GM12878 (cell line): Measurements from ENCODE around the gene HES7. TPM values are rescaled to one million over a fixed set of nuclear protein-coding genes. Genes with fewer than 3 reads are reported as not detected.

Source experiments
- BACH1 ChIP-seq: fragments of 450-650 bp; IDR thresholded peaks from 2 replicates; pipeline ENCODE4 v1.6.1; 2017; ENCODE audit warnings: mild to moderate bottlenecking, borderline replicate concordance
- CTCF ChIP-seq, 3 experiments: IDR thresholded peaks in 2 of 3; conservative IDR thresholded peaks in 1 of 3; 2 replicates each; pipeline ENCODE4 v1.5.1; 2011; ENCODE audit warnings: low read depth in 3 of 3, low read length in 3 of 3, mild to moderate bottlenecking in 3 of 3, control low read depth in 2 of 3, moderate library complexity in 2 of 3, inconsistent platforms in 1 of 3, mixed read lengths in 1 of 3; ENCODE audit not compliant: control insufficient read depth in 2 of 3, insufficient read depth in 1 of 3; ENCODE audit errors: extremely low read depth in 1 of 3
- EED ChIP-seq: sonication (generic); IDR thresholded peaks from 2 replicates; pipeline ENCODE4 v1.6.1; 2016; ENCODE audit warnings: antibody characterized with exemption, low read depth
- GATAD2B ChIP-seq: fragments of 450-650 bp; conservative IDR thresholded peaks from 2 replicates; pipeline ENCODE4 v1.6.1; 2017; ENCODE audit warnings: low read depth, mild to moderate bottlenecking, moderate library complexity
- HDAC2 ChIP-seq: fragments of 200-600 bp; sonication (generic); IDR thresholded peaks from 2 replicates; pipeline ENCODE4 v1.6.1; 2017
- HDGF ChIP-seq: fragments of 450-650 bp; IDR thresholded peaks from 2 replicates; pipeline ENCODE4 v1.6.1; 2016; ENCODE audit warnings: antibody characterized with exemption
- IKZF1 ChIP-seq: fragments of 450-650 bp; conservative IDR thresholded peaks from 2 replicates; pipeline ENCODE4 v1.6.1; 2017; ENCODE audit warnings: antibody characterized with exemption, mild to moderate bottlenecking
- MTA2 ChIP-seq: fragments of 450-650 bp; IDR thresholded peaks from 2 replicates; pipeline ENCODE4 v1.6.1; 2016; ENCODE audit warnings: low read depth, mild to moderate bottlenecking, moderate library complexity
- NKRF ChIP-seq: fragments of 450-650 bp; conservative IDR thresholded peaks from 2 replicates; pipeline ENCODE4 v1.6.1; 2017; ENCODE audit warnings: mild to moderate bottlenecking, moderate library complexity
- PAX5 ChIP-seq: IDR thresholded peaks from 2 replicates; pipeline ENCODE4 v1.6.1; 2011; ENCODE audit warnings: low read depth, low read length, borderline replicate concordance
- PKNOX1 ChIP-seq: fragments of 450-650 bp; IDR thresholded peaks from 2 replicates; pipeline ENCODE4 v1.6.1; 2016; ENCODE audit warnings: mild to moderate bottlenecking
- PML ChIP-seq: IDR thresholded peaks from 2 replicates; pipeline ENCODE4 v1.6.1; 2012; ENCODE audit warnings: low read length, inconsistent platforms
- POU2F2 ChIP-seq: IDR thresholded peaks from 3 replicates; pipeline ENCODE4 v1.6.1; 2011; ENCODE audit warnings: low read depth, mild to moderate bottlenecking, low read length, borderline replicate concordance
- RELA ChIP-seq: fragments of 450-650 bp; IDR thresholded peaks from 2 replicates; pipeline ENCODE4 v1.8.0; 2014; ENCODE audit warnings: borderline replicate concordance; ENCODE audit not compliant: partially characterized antibody
- RFX5 ChIP-seq: IDR thresholded peaks from 2 replicates; pipeline ENCODE4 v1.6.1; 2011; ENCODE audit warnings: low read depth, low read length, improper control_type of control experiment
- ZBTB11 ChIP-seq: fragments of 450-650 bp; formaldehyde crosslinking; IDR thresholded peaks from 2 replicates; pipeline ENCODE4 v1.5.0; 2022; ENCODE audit warnings: mild to moderate bottlenecking, missing genetic modification characterization
- ZBTB33 ChIP-seq: fragments of 450-650 bp; IDR thresholded peaks from 2 replicates; pipeline ENCODE4 v1.6.1; 2017; ENCODE audit warnings: mild to moderate bottlenecking
- polyA plus RNA-seq, 11 experiments: library from polyadenylated mRNA; depleted of rRNA in 4 of 11; unstranded in 6 of 11; stranded (reverse) in 5 of 11; fragments of >200 nt; fragmentation: Nextera tagmentation in 4 of 11; fragmentation: Illumina TruSeq in 1 of 11; extraction: Ambion mirVana in 4 of 11; extraction: Trizol in 1 of 11; gene quantifications; 1 replicate in 1 of 11; 2 replicates in 10 of 11; pipeline versions ENCODE4 v1.2.1 to v1.2.3, GENCODE V29; 2011 to 2016; ENCODE audit warnings: inconsistent platforms in 2 of 11, missing spikeins in 2 of 11, low read depth in 1 of 11
- total RNA-seq, 4 experiments: library from RNA; depleted of rRNA in 3 of 4; stranded (reverse); fragments of >200 nt in 3 of 4; fragmentation: Illumina TruSeq in 1 of 4; extraction: Trizol in 1 of 4; gene quantifications; 2 replicates each; pipeline versions ENCODE4 v1.2.1 to v1.2.3, GENCODE V29; 2013 to 2021

HES7 gene
- total and polyA plus RNA-seq, 10 of the 15 experiments (the other 5 are each of a cell fraction or from before 2014, with no cell fraction given): 0.07 to 1.3 (median 0.63) TPM; not detected in 4

- TF ChIP-seq CTCF (IDR thresholded peaks at IDR 0.05 in 2 of 3, conservative IDR thresholded peaks at IDR 0.05 in 1 of 3; ENCODE audit: control insufficient read depth in 2 of 3, extremely low read depth in 1 of 3, insufficient read depth in 1 of 3, low read depth in 3 of 3, low read length in 3 of 3): peak; percentile 82 to 87 (median 84)
- peak; percentile 5 for TF ChIP-seq RELA
- TF ChIP-seq HDGF: 0 out of 2 replicates have a peak, but pooled peaks have one; percentile 57
- peak; percentile 29; the same call in 1 of the 2 replicates for TF ChIP-seq PKNOX1
- TF ChIP-seq BACH1: peak; percentile 64; the same call in 1 of the 2 replicates
- peak; percentile 9; the same call in 1 of the 2 replicates for TF ChIP-seq MTA2
- TF ChIP-seq RFX5: no peak
- 0 out of 2 replicates have a peak, but pooled peaks have one; percentile 25 for TF ChIP-seq GATAD2B
- 0 out of 2 replicates have a peak, but pooled peaks have one; percentile 11 for TF ChIP-seq ZBTB33
- TF ChIP-seq ZBTB11 (CRISPR knock-in tag): no peak
- TF ChIP-seq PAX5: peak; percentile 36; the same call in 1 of the 2 replicates
- 0 out of 2 replicates have a peak, but pooled peaks have one; percentile 17 for TF ChIP-seq NKRF
- 0 out of 3 replicates have a peak, but pooled peaks have one; percentile 60 for TF ChIP-seq POU2F2
- no peak for TF ChIP-seq HDAC2
- TF ChIP-seq PML: no peak
- no peak; the same call in 1 of the 2 replicates for TF ChIP-seq EED
- TF ChIP-seq IKZF1: peak; percentile 47; the same call in 1 of the 2 replicates
Observed at GRCh38 chr17:8158267-8159031, 34.5 kb upstream of the HES7 start (continued).
